Measurements from ENCODE around the gene LPCAT1. TPM values are rescaled to one million over a fixed set of nuclear protein-coding genes. Genes with fewer than 3 reads are reported as not detected.

Gene LPCAT1
- polyA plus RNA-seq, 3 donors: 41.6 to 46.8 (median 46.4) TPM

GRCh38 chr5:1414311-1415058 lies 109.3 kb downstream of the LPCAT1 start:
- no peak for DNase-seq

- no peak for DNase-seq
Measured at GRCh38 chr5:1413611-1414241, 110.0 kb downstream of the LPCAT1 start.

GRCh38 chr5:1413211-1413610 lies 110.5 kb downstream of the LPCAT1 start:
- no peak for DNase-seq

GRCh38 chr5:1412621-1413020 lies 111.1 kb downstream of the LPCAT1 start:
- no peak for DNase-seq

GRCh38 chr5:1412163-1412562 lies 111.6 kb downstream of the LPCAT1 start:
- DNase-seq: no peak

Other genes starting within 250 kb of the LPCAT1 start
- gene TERT, start 228.9 kb downstream of the LPCAT1 start, polyA plus RNA-seq (ENCODE audit: insufficient read length in 3 of 3): 1 to 10 TPM in 2 of 3 donors, under 1 TPM in 1; 0.31 to 1.2 (median 1.0) TPM
- 100 to 1,000 TPM; 129 to 144 (median 143) TPM for gene CLPTM1L, start 178.9 kb downstream of the LPCAT1 start, polyA plus RNA-seq (ENCODE audit: insufficient read length in 3 of 3)
- under 1 TPM; 0.15 to 0.40 (median 0.21) TPM for gene SLC6A3, start 78.5 kb downstream of the LPCAT1 start, polyA plus RNA-seq (ENCODE audit: insufficient read length in 3 of 3)

Measured in renal pelvis (tissue), 4 donors.